AG04449 (cell line): ENCODE measurements around the gene TSPAN1.

ENCODE experiments used
- CTCF ChIA-PET: fragments of 350-600 bp; formaldehyde crosslinking; extraction: SDS; loops from one replicate; lab custom pipeline; 2021; ENCODE audit warnings: antibody characterized with exemption; lab: Yijun Ruan, JAX
- POLR2A ChIA-PET: fragments of 400-600, 350-600 bp; formaldehyde crosslinking; extraction: SDS; loops from one replicate; lab custom pipeline; 2020; ENCODE audit warnings: antibody characterized with exemption, inconsistent platforms; lab: Yijun Ruan, JAX
- DNase-seq: peaks from one replicate; pipeline ENCODE4 v3.0.0-alpha.2; 2010; ENCODE audit warnings: low read depth, low spot score
- H3K4me3 ChIP-seq: 2 replicates; pipeline ENCODE4 v1.5.1; 2011; ENCODE audit warnings: low read depth, mild to moderate bottlenecking, control low read depth, low read length
- CTCF ChIP-seq: IDR thresholded peaks from one replicate; pipeline ENCODE4 v1.5.1; 2011; ENCODE audit warnings: mild to moderate bottlenecking, moderate library complexity, low read length, control low read depth, inconsistent platforms; ENCODE audit not compliant: insufficient read depth; ENCODE audit errors: missing control alignments

TSPAN1 gene

GRCh38 chr1:46186076-46186475, 11.2 kb downstream of the TSPAN1 start:
- CTCF ChIA-PET: interaction anchor here (25.6 kb wide), 1 partner anchor 153 kb away, joined by 631 read pairs; no protein-coding TSS in a partner anchor
- DNase-seq: no peak
- POLR2A ChIA-PET: interaction anchor here (1.1 kb wide), 1 partner anchor 54 kb away, joined by 6 read pairs; the partner anchor contains the start of gene PIK3R3
- no peak for TF ChIP-seq CTCF
- H3K4me3 ChIP-seq: no peak overlapping the region

DNA sequence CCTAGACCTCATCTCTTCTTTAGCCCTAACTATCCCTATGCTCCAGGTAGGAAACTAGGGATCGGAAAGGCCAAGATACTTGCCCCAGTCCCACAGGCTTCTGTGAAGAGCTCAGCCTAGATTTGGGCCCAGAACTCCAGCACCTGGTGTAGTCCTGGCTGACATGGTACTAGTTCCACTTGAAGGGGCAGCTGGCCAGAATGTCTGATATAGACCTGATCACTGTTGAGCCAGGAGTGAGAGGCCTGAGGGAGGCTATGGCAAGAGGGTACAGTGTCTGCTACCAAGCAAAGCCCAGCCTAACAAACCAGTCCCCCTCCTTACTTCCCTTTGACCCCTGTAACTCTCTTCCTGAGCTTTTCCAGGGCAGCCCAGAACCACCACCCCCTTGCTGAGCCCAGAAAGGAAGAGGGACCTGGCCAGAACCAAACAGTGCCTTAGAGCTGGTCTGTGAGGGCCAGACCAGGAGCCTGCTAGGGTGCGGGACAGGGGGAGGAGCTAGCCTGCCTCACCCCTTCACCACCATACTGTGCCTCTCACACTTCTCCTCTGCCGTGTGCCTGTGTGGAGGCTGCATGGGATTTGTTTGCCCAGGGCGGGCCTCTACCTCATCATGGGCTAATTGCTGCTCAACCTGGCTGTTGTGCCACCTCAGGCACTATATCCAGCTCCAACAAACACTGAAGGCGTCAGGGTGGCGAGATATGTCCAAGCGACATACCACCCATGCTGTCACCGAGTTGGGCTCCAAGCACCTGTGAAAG, 12.4 kb downstream of the TSPAN1 start:
- no peak for DNase-seq
- no peak for TF ChIP-seq CTCF
- CTCF ChIA-PET: interaction anchor here (0.9 to 25.6 kb wide), 2 partner anchors 9 to 154 kb away, joined by 4 to 631 read pairs; no protein-coding TSS in a partner anchor
- POLR2A ChIA-PET: interaction anchor here (0.7 to 1.1 kb wide), 2 partner anchors 9 to 55 kb away, joined by 3 to 6 read pairs; partner anchors contain the start of gene PIK3R3
- no peak overlapping the region for H3K4me3 ChIP-seq

- CTCF ChIA-PET: interaction anchor here (2.5 to 25.6 kb wide), 3 partner anchors 7 to 155 kb away, joined by 12 to 631 read pairs (median 24); no protein-coding TSS in a partner anchor
- no peak for DNase-seq
- no peak for TF ChIP-seq CTCF
- POLR2A ChIA-PET: interaction anchor here (1.0 kb wide), 1 partner anchor 15 kb away, joined by 3 read pairs; the partner anchor contains the start of gene LURAP1
- H3K4me3 ChIP-seq: no peak overlapping the region
Observed at GRCh38 chr1:46188295-46189030, 13.6 kb downstream of the TSPAN1 start.

- ChIA-PET CTCF (interaction anchor here (0.6 to 25.6 kb wide), 5 partner anchors 9 to 371 kb away, joined by 5 to 631 read pairs (median 12); no protein-coding TSS in a partner anchor), POLR2A (no interaction called here)
- no peak overlapping the region for H3K4me3 ChIP-seq
Observed at GRCh38 chr1:46190539-46190938, 15.7 kb downstream of the TSPAN1 start.

DNA sequence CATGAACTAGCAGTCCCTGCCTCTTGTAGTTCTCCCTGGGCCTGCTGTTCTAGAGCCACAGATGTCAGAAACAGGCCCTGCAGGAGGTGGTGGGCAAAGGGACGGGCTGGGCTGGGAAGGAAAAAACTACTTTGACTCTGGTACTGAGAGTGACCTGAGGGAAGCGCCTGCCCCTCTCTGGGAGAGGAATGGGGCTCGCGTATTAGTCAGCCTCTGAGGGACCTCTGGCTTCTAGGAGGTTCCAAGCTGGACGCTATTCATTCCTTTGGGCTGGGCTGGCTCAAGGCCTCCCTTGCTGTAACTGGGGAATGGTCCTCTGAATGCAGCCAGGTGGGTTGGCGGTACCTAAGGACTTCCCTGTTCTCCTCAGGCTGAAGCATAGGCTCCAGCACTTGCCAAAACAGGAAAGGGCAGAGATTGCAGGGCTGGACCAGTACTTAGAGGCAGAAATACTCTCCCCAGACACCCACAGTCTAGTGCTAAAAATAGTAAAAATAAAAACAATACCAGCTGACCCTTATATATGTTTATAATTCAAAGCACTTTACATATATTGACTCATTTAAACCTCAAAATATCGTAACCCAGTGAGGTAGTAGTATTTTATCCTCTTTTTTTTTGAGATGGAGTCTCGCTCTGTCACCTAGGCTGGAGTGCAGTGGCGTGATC, 16.3 kb downstream of the TSPAN1 start:
- ChIA-PET POLR2A (interaction anchor here (1.0 kb wide), 1 partner anchor 11 kb away, joined by 3 read pairs; no protein-coding TSS in a partner anchor), CTCF (interaction anchor here (2.3 to 25.6 kb wide), 3 partner anchors 10 to 158 kb away, joined by 5 to 631 read pairs (median 24); no protein-coding TSS in a partner anchor)
- no peak for DNase-seq
- H3K4me3 ChIP-seq: no peak overlapping the region
- TF ChIP-seq CTCF: no peak

More at GRCh38 chr1:46190539-46190938, 15.7 kb downstream of the TSPAN1 start:
- TF ChIP-seq CTCF: no peak
- no peak for DNase-seq
